Erythroblast (primary cell): ENCODE data around the gene RBM19.

Experiments
- DNase-seq, 2 experiments: peaks; one replicate each; lab custom pipeline; 2025; lab: John Stamatoyannopoulos, UW
- GATA1 ChIP-seq: IDR thresholded peaks from 2 replicates; pipeline ENCODE4 v1.6.1; 2011; ENCODE audit warnings: low read depth, mild to moderate bottlenecking, control low read depth, low read length, moderate library complexity
- POLR2A ChIP-seq: IDR thresholded peaks from 2 replicates; pipeline ENCODE4 v1.6.1; 2011; ENCODE audit warnings: mild to moderate bottlenecking, low read length

The RBM19 gene

GRCh38 chr12:113873740-113874139, 92.4 kb downstream of the RBM19 start:
- TF ChIP-seq POLR2A (no peak), GATA1 (no peak)
- DNase-seq = no peak

- DNase-seq = no peak
- TF ChIP-seq GATA1 (no peak), POLR2A (no peak)
These were observed 95.2 kb downstream of the RBM19 start for GRCh38 chr12:113870890-113871289.

GRCh38 chr12:113870035-113870434, 96.1 kb downstream of the RBM19 start:
- DNase-seq = no peak
- TF ChIP-seq GATA1 (no peak), POLR2A (no peak)

- no peak for DNase-seq
- TF ChIP-seq POLR2A (no peak), GATA1 (no peak)
These were observed 97.8 kb downstream of the RBM19 start for GRCh38 chr12:113868365-113868764.

- no peak for TF ChIP-seq POLR2A
- TF ChIP-seq GATA1 = no peak
- peak in 1 of 2 experiments; percentile 10 for DNase-seq
These were observed 98.9 kb downstream of the RBM19 start for GRCh38 chr12:113867258-113867657.

GRCh38 chr12:113866496-113866895, 99.6 kb downstream of the RBM19 start:
- no peak for DNase-seq
- no peak for TF ChIP-seq GATA1
- no peak for TF ChIP-seq POLR2A

GRCh38 chr12:113863455-113863845, 102.7 kb downstream of the RBM19 start:
- TF ChIP-seq POLR2A (no peak), GATA1 (no peak)
- no peak for DNase-seq

- TF ChIP-seq GATA1 (no peak), POLR2A (no peak)
- DNase-seq = no peak
These were observed 103.3 kb downstream of the RBM19 start for GRCh38 chr12:113862590-113863454.

- TF ChIP-seq GATA1 = no peak
- TF ChIP-seq POLR2A = no peak
- DNase-seq = no peak
These were observed 104.3 kb downstream of the RBM19 start for GRCh38 chr12:113861708-113862312.

GRCh38 chr12:113860950-113861349, 105.2 kb downstream of the RBM19 start:
- TF ChIP-seq GATA1 = no peak
- TF ChIP-seq POLR2A = no peak
- peak in 1 of 2 experiments; percentile 11 for DNase-seq

GRCh38 chr12:113860059-113860820, 105.9 kb downstream of the RBM19 start:
- no peak for DNase-seq
- TF ChIP-seq GATA1 = no peak
- TF ChIP-seq POLR2A = no peak

GRCh38 chr12:113858841-113859386, 107.2 kb downstream of the RBM19 start:
- DNase-seq = no peak
- TF ChIP-seq POLR2A (no peak), GATA1 (no peak)

GRCh38 chr12:113857371-113857770, 108.8 kb downstream of the RBM19 start:
- no peak for TF ChIP-seq GATA1
- TF ChIP-seq POLR2A = no peak
- no peak for DNase-seq
